ENCODE measurements around the gene TMEM212.

GRCh38 chr3:171811295-171811912 lies 31.7 kb upstream of the TMEM212 start:
- TF ChIP-seq EZH2 (IDR thresholded peaks at IDR 0.05; ENCODE audit: borderline replicate concordance), result no peak
- no peak for TF ChIP-seq CTCF (IDR thresholded peaks at IDR 0.05; ENCODE audit: poor library complexity)
- TF ChIP-seq EZH2phosphoT487 (IDR thresholded peaks at IDR 0.05; ENCODE audit: low read depth, severe bottlenecking, unreplicated experiment), result no peak
